ENCODE data around the gene YWHAH. TPM values are rescaled to one million over a fixed set of nuclear protein-coding genes. Genes with fewer than 3 reads are reported as not detected.

Gene YWHAH
- total RNA-seq, 1 experiment from 2014 or later: 64.2 TPM

GRCh38 chr22:31958625-31959239 is 14.4 kb downstream of the YWHAH start:
- Mint-ChIP-seq H3K27me3 (ENCODE audit: insufficient read depth, unreplicated experiment) (no peaks in the 10 kb centered on the region), H3K4me3 (ENCODE audit: unreplicated experiment) (no peak overlapping the region), H3K36me3 (ENCODE audit: insufficient read depth, unreplicated experiment) (peaks cover 29% of the 10 kb centered on the region), H3K4me1 (ENCODE audit: insufficient read depth, unreplicated experiment) (peaks cover 14% of the 10 kb centered on the region), H3K27ac (ENCODE audit: low read depth, unreplicated experiment) (no peak overlapping the region), H3K9me3 (ENCODE audit: unreplicated experiment) (no peaks in the 10 kb centered on the region)
- intact Hi-C loops (cut with micrococcal nuclease): no loop called here
- BruUV-seq (replicated peaks): no TSS peak
- ChIA-PET POLR2A (no interaction called here), CTCF (interaction anchor here (0.8 to 7.7 kb wide), 4 partner anchors 8 to 19 kb away, joined by 3 to 56 read pairs (median 6); no protein-coding TSS in a partner anchor)
- no peak for DNase-seq (ENCODE audit: unreplicated experiment)
- TF ChIP-seq, protein P1, sequence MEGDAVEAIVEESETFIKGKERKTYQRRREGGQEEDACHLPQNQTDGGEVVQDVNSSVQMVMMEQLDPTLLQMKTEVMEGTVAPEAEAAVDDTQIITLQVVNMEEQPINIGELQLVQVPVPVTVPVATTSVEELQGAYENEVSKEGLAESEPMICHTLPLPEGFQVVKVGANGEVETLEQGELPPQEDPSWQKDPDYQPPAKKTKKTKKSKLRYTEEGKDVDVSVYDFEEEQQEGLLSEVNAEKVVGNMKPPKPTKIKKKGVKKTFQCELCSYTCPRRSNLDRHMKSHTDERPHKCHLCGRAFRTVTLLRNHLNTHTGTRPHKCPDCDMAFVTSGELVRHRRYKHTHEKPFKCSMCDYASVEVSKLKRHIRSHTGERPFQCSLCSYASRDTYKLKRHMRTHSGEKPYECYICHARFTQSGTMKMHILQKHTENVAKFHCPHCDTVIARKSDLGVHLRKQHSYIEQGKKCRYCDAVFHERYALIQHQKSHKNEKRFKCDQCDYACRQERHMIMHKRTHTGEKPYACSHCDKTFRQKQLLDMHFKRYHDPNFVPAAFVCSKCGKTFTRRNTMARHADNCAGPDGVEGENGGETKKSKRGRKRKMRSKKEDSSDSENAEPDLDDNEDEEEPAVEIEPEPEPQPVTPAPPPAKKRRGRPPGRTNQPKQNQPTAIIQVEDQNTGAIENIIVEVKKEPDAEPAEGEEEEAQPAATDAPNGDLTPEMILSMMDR (IDR thresholded peaks at IDR 0.05; ENCODE audit: unreplicated experiment): no peak

DNA sequence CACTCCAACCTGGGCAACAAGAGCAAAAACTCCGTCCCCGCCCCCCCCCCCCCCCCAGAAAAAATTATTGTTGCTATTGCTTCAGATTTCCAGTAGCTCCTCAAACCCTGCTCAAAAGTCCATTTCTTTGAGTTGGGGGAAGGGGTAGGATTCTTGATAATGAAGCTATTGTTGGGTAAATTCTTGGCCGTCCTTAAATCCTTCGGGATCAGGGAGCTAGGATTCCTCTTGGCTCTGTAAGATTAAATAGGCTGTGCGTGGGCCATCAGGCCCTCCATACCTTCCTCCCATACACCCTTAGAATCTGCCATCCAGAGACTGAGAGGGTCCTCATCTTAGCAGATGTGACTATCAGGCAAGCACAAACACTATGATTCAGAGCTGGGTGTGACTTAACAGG is 16.4 kb downstream of the YWHAH start:
- H3K36me3 Mint-ChIP-seq (ENCODE audit: insufficient read depth, unreplicated experiment): peaks cover 26% of the 10 kb centered on the region
- intact Hi-C loops (cut with micrococcal nuclease): no loop called here
- no peaks in the 10 kb centered on the region for H3K9me3 Mint-ChIP-seq (ENCODE audit: unreplicated experiment)
- H3K4me3 Mint-ChIP-seq (ENCODE audit: unreplicated experiment): no peak overlapping the region
- TF ChIP-seq, protein P1 (IDR thresholded peaks at IDR 0.05; ENCODE audit: unreplicated experiment): no peak
- BruUV-seq (replicated peaks): no TSS peak
- CTCF ChIA-PET: interaction anchor here (0.5 to 7.7 kb wide), 5 partner anchors 9 to 241 kb away, joined by 3 to 56 read pairs (median 3); no protein-coding TSS in a partner anchor
- no peaks in the 10 kb centered on the region for H3K27me3 Mint-ChIP-seq (ENCODE audit: insufficient read depth, unreplicated experiment)
- no peaks in the 10 kb centered on the region for H3K4me1 Mint-ChIP-seq (ENCODE audit: insufficient read depth, unreplicated experiment)
- POLR2A ChIA-PET: interaction anchor here (1.3 kb wide), 1 partner anchor 9 kb away, joined by 3 read pairs; no protein-coding TSS in a partner anchor
- H3K27ac Mint-ChIP-seq (ENCODE audit: low read depth, unreplicated experiment): no peak overlapping the region
- no peak for DNase-seq (ENCODE audit: unreplicated experiment)

GRCh38 chr22:31962387-31963125 is 18.2 kb downstream of the YWHAH start:
- BruUV-seq (replicated peaks): no TSS peak
- Mint-ChIP-seq H3K4me3 (ENCODE audit: unreplicated experiment) (no peak overlapping the region), H3K36me3 (ENCODE audit: insufficient read depth, unreplicated experiment) (peaks cover 13% of the 10 kb centered on the region), H3K4me1 (ENCODE audit: insufficient read depth, unreplicated experiment) (no peaks in the 10 kb centered on the region), H3K27ac (ENCODE audit: low read depth, unreplicated experiment) (no peak overlapping the region), H3K9me3 (ENCODE audit: unreplicated experiment) (no peaks in the 10 kb centered on the region), H3K27me3 (ENCODE audit: insufficient read depth, unreplicated experiment) (no peaks in the 10 kb centered on the region)
- POLR2A ChIA-PET: interaction anchor here (0.6 to 1.1 kb wide), 3 partner anchors 10 to 188 kb away, joined by 4 read pairs; no protein-coding TSS in a partner anchor
- CTCF ChIA-PET: interaction anchor here (0.6 to 7.7 kb wide), 2 partner anchors 8 to 400 kb away, joined by 3 to 56 read pairs; no protein-coding TSS in a partner anchor
- TF ChIP-seq, protein P1 (IDR thresholded peaks at IDR 0.05; ENCODE audit: unreplicated experiment): no peak
- intact Hi-C loops (cut with micrococcal nuclease): no loop called here
- DNase-seq (ENCODE audit: unreplicated experiment): no peak

DNA sequence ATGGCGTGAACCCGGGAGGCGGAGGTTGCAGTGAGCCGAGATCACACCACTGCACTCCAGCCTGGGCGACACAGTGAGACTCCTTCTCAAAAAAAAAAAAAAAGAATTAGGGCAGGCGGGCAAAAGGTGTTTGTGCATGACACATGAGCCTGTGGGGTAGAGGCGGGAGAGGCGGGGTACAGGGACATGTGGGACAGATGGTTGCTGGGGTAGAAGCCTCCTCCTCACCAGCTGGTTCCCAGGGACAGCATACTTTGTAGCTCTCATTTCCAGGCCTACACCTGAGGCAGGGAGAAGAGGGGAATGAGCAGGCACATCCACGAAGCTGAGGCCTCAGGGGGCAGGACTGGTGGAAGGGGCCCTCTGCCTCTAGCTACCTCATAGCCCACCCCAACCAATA is 23.7 kb downstream of the YWHAH start:
- CTCF ChIA-PET: interaction anchor here (0.9 to 5.3 kb wide), 10 partner anchors 9 to 303 kb away, joined by 3 to 56 read pairs (median 4); no protein-coding TSS in a partner anchor
- H3K36me3 Mint-ChIP-seq (ENCODE audit: insufficient read depth, unreplicated experiment): no peaks in the 10 kb centered on the region
- H3K4me1 Mint-ChIP-seq (ENCODE audit: insufficient read depth, unreplicated experiment): peaks cover 6% of the 10 kb centered on the region
- no peak overlapping the region for H3K4me3 Mint-ChIP-seq (ENCODE audit: unreplicated experiment)
- H3K9me3 Mint-ChIP-seq (ENCODE audit: unreplicated experiment): no peaks in the 10 kb centered on the region
- TF ChIP-seq, protein P1 (IDR thresholded peaks at IDR 0.05; ENCODE audit: unreplicated experiment): no peak
- no TSS peak for BruUV-seq (replicated peaks)
- H3K27me3 Mint-ChIP-seq (ENCODE audit: insufficient read depth, unreplicated experiment): no peaks in the 10 kb centered on the region
- no peak for DNase-seq (ENCODE audit: unreplicated experiment)
- POLR2A ChIA-PET: interaction anchor here (0.5 to 0.6 kb wide), 2 partner anchors 305 to 369 kb away, joined by 3 read pairs; no protein-coding TSS in a partner anchor
- H3K27ac Mint-ChIP-seq (ENCODE audit: low read depth, unreplicated experiment): no peak overlapping the region
- intact Hi-C loops (cut with micrococcal nuclease): no loop called here

All from MCF 10A (cell line).